GM18951 (cell line): ENCODE results near the gene COL21A1.

Experiments
- POLR2A ChIP-seq: IDR thresholded peaks from 4 replicates; pipeline ENCODE4 v1.6.1; 2011; ENCODE audit warnings: mild to moderate bottlenecking; ENCODE audit not compliant: insufficient read length, insufficient read depth; ENCODE audit errors: extremely low read depth
- in situ Hi-C: fragments of 300-500 bp; cut with MboI; formaldehyde crosslinking; loops from one replicate; pipeline ENCODE4 v1.12.0; 2022; ENCODE audit warnings: low sequenced_read_pairs, mixed read lengths, inconsistent platforms; ENCODE audit not compliant: unreplicated experiment

The COL21A1 gene

GRCh38 chr6:56096946-56097621 is 150.3 kb downstream of the COL21A1 start:
- no peak for TF ChIP-seq POLR2A
- in situ Hi-C loops, result no loop called here

- in situ Hi-C loops, result no loop called here
- TF ChIP-seq POLR2A, result no peak
These were observed 150.8 kb downstream of the COL21A1 start for GRCh38 chr6:56096541-56096940.

- TF ChIP-seq POLR2A, result no peak
- in situ Hi-C loops, result no loop called here
These were observed 153.6 kb downstream of the COL21A1 start for GRCh38 chr6:56093776-56094175.

GRCh38 chr6:56091159-56091869 is 156.1 kb downstream of the COL21A1 start:
- in situ Hi-C loops, result no loop called here
- TF ChIP-seq POLR2A, result no peak

GRCh38 chr6:56088641-56089040 is 158.7 kb downstream of the COL21A1 start:
- no peak for TF ChIP-seq POLR2A
- in situ Hi-C loops, result no loop called here

GRCh38 chr6:56087421-56087820 is 160.0 kb downstream of the COL21A1 start:
- in situ Hi-C loops, result no loop called here
- TF ChIP-seq POLR2A, result no peak

- in situ Hi-C loops, result no loop called here
- no peak for TF ChIP-seq POLR2A
These were observed 167.4 kb downstream of the COL21A1 start for GRCh38 chr6:56079751-56080540.

GRCh38 chr6:56076033-56076432 is 171.3 kb downstream of the COL21A1 start:
- in situ Hi-C loops, result no loop called here
- no peak for TF ChIP-seq POLR2A

GRCh38 chr6:56073761-56074160 is 173.6 kb downstream of the COL21A1 start:
- no peak for TF ChIP-seq POLR2A
- in situ Hi-C loops, result no loop called here

- in situ Hi-C loops, result no loop called here
- no peak for TF ChIP-seq POLR2A
These were observed 174.1 kb downstream of the COL21A1 start for GRCh38 chr6:56073315-56073714.

GRCh38 chr6:56072856-56073255 is 174.5 kb downstream of the COL21A1 start:
- in situ Hi-C loops, result no loop called here
- TF ChIP-seq POLR2A, result no peak

- in situ Hi-C loops, result no loop called here
- TF ChIP-seq POLR2A, result no peak
These were observed 182.0 kb downstream of the COL21A1 start for GRCh38 chr6:56065408-56065807.

- no peak for TF ChIP-seq POLR2A
- in situ Hi-C loops, result no loop called here
These were observed 184.5 kb downstream of the COL21A1 start for GRCh38 chr6:56062836-56063235.
